HG02970 (cell line): Measurements from ENCODE around the gene BCAT1.
A peak's percentile ranks its signal among the peaks of the same experiment; 100 is the strongest.
"Not testable (repeated sequence)": the region's sequence is repeated elsewhere in the genome, so short reads cannot be mapped to it uniquely, and the experiment has no call there.

ENCODE experiments used
- ATAC-seq: cut with Tn5 transposase; IDR thresholded peaks from one replicate; pipeline ENCODE4 v1.9.1; 2021; ENCODE audit warnings: mild to moderate bottlenecking, moderate library complexity, moderate number of reproducible peaks; ENCODE audit not compliant: unreplicated experiment, low FRiP score

Gene BCAT1

GRCh38 chr12:24822121-24822899, 126.6 kb downstream of the BCAT1 start:
- ATAC-seq = peak; percentile 71

GRCh38 chr12:24821691-24822090, 127.2 kb downstream of the BCAT1 start:
- peak; percentile 42 for ATAC-seq

- no peak for ATAC-seq
These were observed 128.0 kb downstream of the BCAT1 start for GRCh38 chr12:24820872-24821271.

- ATAC-seq = no peak
These were observed 130.6 kb downstream of the BCAT1 start for GRCh38 chr12:24818351-24818750.

GRCh38 chr12:24815114-24815423, 133.8 kb downstream of the BCAT1 start:
- ATAC-seq = peak; percentile 25

GRCh38 chr12:24814379-24815113, 134.4 kb downstream of the BCAT1 start:
- ATAC-seq = peak; percentile 63

- no peak for ATAC-seq
These were observed 138.5 kb downstream of the BCAT1 start for GRCh38 chr12:24810378-24810777.

- ATAC-seq = not testable (repeated sequence)
These were observed 139.6 kb downstream of the BCAT1 start for GRCh38 chr12:24809306-24809705.

GRCh38 chr12:24808651-24809050, 140.2 kb downstream of the BCAT1 start:
- ATAC-seq = no peak

- no peak for ATAC-seq
These were observed 142.5 kb downstream of the BCAT1 start for GRCh38 chr12:24806386-24806785.

GRCh38 chr12:24803430-24804245, 145.3 kb downstream of the BCAT1 start:
- no peak for ATAC-seq

- no peak for ATAC-seq
These were observed 150.6 kb downstream of the BCAT1 start for GRCh38 chr12:24798335-24798734.

- ATAC-seq = no peak
These were observed 151.0 kb downstream of the BCAT1 start for GRCh38 chr12:24797901-24798300.

- ATAC-seq = no peak
These were observed 152.0 kb downstream of the BCAT1 start for GRCh38 chr12:24796876-24797275.

- ATAC-seq = no peak
These were observed 153.1 kb downstream of the BCAT1 start for GRCh38 chr12:24795699-24796347.

GRCh38 chr12:24791622-24792021, 157.3 kb downstream of the BCAT1 start:
- ATAC-seq = no peak

- ATAC-seq = no peak
These were observed 160.0 kb downstream of the BCAT1 start for GRCh38 chr12:24788886-24789285.

- ATAC-seq = no peak
These were observed 168.1 kb downstream of the BCAT1 start for GRCh38 chr12:24780697-24781368.

- no peak for ATAC-seq
These were observed 170.2 kb downstream of the BCAT1 start for GRCh38 chr12:24778486-24779304.
